NB4 (cell line): Measurements from ENCODE around the gene NBEA.

Experiments
- CTCF ChIP-seq: IDR thresholded peaks from one replicate; pipeline ENCODE4 v1.5.1; 2012; ENCODE audit warnings: low read depth, low read length
- MYC ChIP-seq: IDR thresholded peaks from 2 replicates; pipeline ENCODE4 v1.6.1; 2011; ENCODE audit warnings: low read depth, low read length
- POLR2A ChIP-seq: IDR thresholded peaks from 2 replicates; pipeline ENCODE4 v1.6.1; 2011; ENCODE audit warnings: mild to moderate bottlenecking; ENCODE audit not compliant: insufficient read length; ENCODE audit errors: extremely low read depth
- TF ChIP-seq, protein P1 (sequence below): IDR thresholded peaks from 2 replicates; pipeline ENCODE4 v1.6.1; 2011; ENCODE audit warnings: low read depth, low read length

DNA sequence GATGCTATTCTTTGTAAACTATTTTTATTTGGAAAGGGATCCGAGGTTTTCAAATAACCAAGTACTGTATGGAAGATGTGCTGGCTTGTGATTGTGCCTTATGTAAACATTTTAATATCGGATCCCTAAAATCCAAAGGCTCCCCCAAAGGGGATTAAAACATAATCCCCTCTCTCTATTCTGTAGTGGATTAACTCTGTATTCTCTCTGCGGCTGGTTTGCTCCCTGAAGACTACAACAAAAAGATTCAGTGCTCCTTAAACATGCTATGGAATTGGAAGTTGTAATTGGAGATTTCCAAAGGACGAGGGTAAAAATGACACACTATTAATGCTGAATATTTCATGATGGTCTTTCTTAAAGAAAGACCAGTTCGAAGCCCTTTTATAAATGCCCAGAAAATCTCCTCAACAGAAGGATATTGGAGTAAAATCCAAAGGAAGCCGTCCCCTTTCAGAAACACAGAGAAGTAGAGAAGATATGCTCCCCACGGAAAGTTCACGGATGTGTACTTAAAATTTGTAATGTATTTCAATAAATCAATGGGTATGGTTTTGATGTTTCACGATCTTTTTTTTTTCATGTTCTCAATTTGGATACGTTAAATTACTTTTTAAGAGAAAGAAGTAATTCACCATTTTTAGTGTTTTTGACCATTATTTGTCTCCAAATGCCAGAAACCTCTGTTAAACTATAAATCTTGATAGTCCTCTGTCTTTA lies 527.9 kb downstream of the NBEA start:
- TF ChIP-seq CTCF (no peak), POLR2A (no peak), MYC (no peak)
- TF ChIP-seq, protein P1, sequence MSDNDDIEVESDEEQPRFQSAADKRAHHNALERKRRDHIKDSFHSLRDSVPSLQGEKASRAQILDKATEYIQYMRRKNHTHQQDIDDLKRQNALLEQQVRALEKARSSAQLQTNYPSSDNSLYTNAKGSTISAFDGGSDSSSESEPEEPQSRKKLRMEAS: no peak
